ENCODE measurements around the gene SLF2. TPM values are rescaled to one million over a fixed set of nuclear protein-coding genes. Genes with fewer than 3 reads are reported as not detected.

Gene SLF2
- total and polyA plus RNA-seq, 2 of the 8 experiments (the other 6 are each of a cell fraction or from before 2014, with no cell fraction given): 5.5 to 20.9 TPM

DNA sequence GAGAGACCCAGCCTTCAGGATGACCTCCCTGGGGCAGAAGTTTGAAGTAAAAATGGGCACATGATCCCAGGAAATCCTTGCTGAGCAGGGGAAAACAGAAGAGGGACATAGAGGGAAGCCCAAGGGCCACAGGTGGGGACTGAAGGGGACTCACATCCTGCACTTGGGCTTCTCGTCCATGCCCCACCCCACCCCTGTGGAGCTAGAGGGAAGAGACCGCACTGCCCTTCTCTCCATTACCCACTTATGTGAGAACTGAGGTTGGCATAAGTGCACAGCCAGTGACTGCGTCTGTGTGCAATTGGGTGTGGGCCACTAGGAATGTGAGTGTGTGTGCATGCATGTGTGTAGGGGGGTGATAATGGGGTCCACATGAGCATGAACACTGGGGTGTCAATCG is 43.4 kb upstream of the SLF2 start:
- Histone ChIP-seq H3K4me3 (ENCODE audit: extremely low read depth in 1 of 4, insufficient read depth in 2 of 4, low read depth in 3 of 4, low read length in 4 of 4) (no peak overlapping the region), H2BK15ac (ENCODE audit: low read length) (no peak overlapping the region), H4K91ac (replicated peaks; ENCODE audit: insufficient read length, low read length) (no peak overlapping the region), H3K9me3 (ENCODE audit: insufficient read depth in 2 of 2, low read depth in 1 of 2, low read length in 1 of 2) (no peaks in the 10 kb centered on the region), H3K56ac (replicated peaks; ENCODE audit: insufficient read length, low read depth, low read length) (no peak overlapping the region), H3K27ac (ENCODE audit: low read depth, low read length) (no peak overlapping the region), H2AFZ (ENCODE audit: low read length) (no peak overlapping the region), H3K14ac (ENCODE audit: insufficient read length) (no peak overlapping the region), H2BK20ac (ENCODE audit: low read length) (no peak overlapping the region), H2BK12ac (ENCODE audit: low read depth, low read length) (no peak overlapping the region), H3K79me1 (ENCODE audit: low read depth, low read length) (no peaks in the 10 kb centered on the region), H3K4me1 (replicated peaks in 1 of 4; ENCODE audit: control insufficient read depth in 3 of 4, insufficient read depth in 4 of 4, low read length in 3 of 4) (peaks cover 0 to 13% (median 10%) of the 10 kb centered on the region in 4 experiments; a peak in 6 of 7 replicates), H3K23ac (ENCODE audit: insufficient read length) (no peak overlapping the region), H2BK120ac (replicated peaks; ENCODE audit: low read depth, low read length) (no peak overlapping the region), H4K5ac (ENCODE audit: insufficient read length, low read depth, low read length) (no peak overlapping the region), H4K20me1 (replicated peaks in 1 of 2; ENCODE audit: control insufficient read depth in 1 of 2, insufficient read depth in 2 of 2, low read length in 2 of 2) (no peaks in the 10 kb centered on the region), H3K27me3 (replicated peaks in 1 of 4; ENCODE audit: control insufficient read depth in 3 of 4, extremely low read depth in 1 of 4, insufficient read depth in 3 of 4, low read length in 3 of 4) (peaks cover 1 to 48% (median 34%) of the 10 kb centered on the region in 4 experiments), H3K79me2 (ENCODE audit: control insufficient read depth in 1 of 2, insufficient read depth in 2 of 2, low read length in 2 of 2) (no peaks in the 10 kb centered on the region), H3K9ac (replicated peaks in 1 of 4; ENCODE audit: extremely low read depth in 1 of 4, low read depth in 3 of 4, low read length in 3 of 4) (no peak overlapping the region), H3K18ac (ENCODE audit: extremely low read depth, low read length) (no peak overlapping the region), H2AK5ac (ENCODE audit: low read depth, low read length) (no peak overlapping the region), H2BK5ac (ENCODE audit: low read depth, low read length) (no peak overlapping the region), H3K36me3 (ENCODE audit: control insufficient read depth in 2 of 4, insufficient read depth in 4 of 4, low read length in 3 of 4) (no peaks in the 10 kb centered on the region), H3K4me2 (ENCODE audit: insufficient read depth in 1 of 2, low read depth in 2 of 2, low read length in 2 of 2) (no peak overlapping the region), H3K23me2 (ENCODE audit: low read depth, low read length) (no peaks in the 10 kb centered on the region; the same call in 1 of the 2 replicates), H3K4ac (replicated peaks; ENCODE audit: insufficient read length, low read depth, low read length) (no peak overlapping the region), H4K8ac (ENCODE audit: extremely low read depth, insufficient read depth, low read length) (no peak overlapping the region)
- ChIA-PET CTCF (ENCODE audit: partially characterized antibody) (interaction anchor here (0.6 to 6.2 kb wide), 11 partner anchors 8 to 307 kb away, joined by 3 to 52 read pairs (median 5); no protein-coding TSS in a partner anchor), POLR2A (ENCODE audit: partially characterized antibody) (interaction anchor here (0.6 to 0.7 kb wide), 2 partner anchors 135 to 548 kb away, joined by 3 read pairs; no protein-coding TSS in a partner anchor)
- FAIRE-seq: no peak
- WGBS, 2 experiments (ENCODE audit: extremely low coverage in 1 of 2, insufficient coverage in 1 of 2, insufficient read length in 1 of 2, insufficient replicate concordance in 2 of 2, low coverage in 1 of 2, low lambda C conversion rate in 2 of 2, missing lambda C conversion rate in 1 of 2): 89% methylated on average over 4 of the region's 4 CpGs; no CpG with 5 or more reads in 1 of the 2 experiments
- DNase-seq (ENCODE audit: low read depth in 1 of 2, low spot score in 2 of 2): no peak
- no peak for TF ChIP-seq SRF (IDR thresholded peaks at IDR 0.05; ENCODE audit: low read depth, low read length)
- no peak for TF ChIP-seq NRF1 (IDR thresholded peaks at IDR 0.05; ENCODE audit: low read depth, low read length)
- no peak for TF ChIP-seq YY1 (IDR thresholded peaks at IDR 0.05; ENCODE audit: low read depth, low read length)
- TF ChIP-seq, protein P1, sequence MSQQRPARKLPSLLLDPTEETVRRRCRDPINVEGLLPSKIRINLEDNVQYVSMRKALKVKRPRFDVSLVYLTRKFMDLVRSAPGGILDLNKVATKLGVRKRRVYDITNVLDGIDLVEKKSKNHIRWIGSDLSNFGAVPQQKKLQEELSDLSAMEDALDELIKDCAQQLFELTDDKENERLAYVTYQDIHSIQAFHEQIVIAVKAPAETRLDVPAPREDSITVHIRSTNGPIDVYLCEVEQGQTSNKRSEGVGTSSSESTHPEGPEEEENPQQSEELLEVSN (IDR thresholded peaks at IDR 0.05): no peak
- no peak for TF ChIP-seq TCF12 (IDR thresholded peaks at IDR 0.05; ENCODE audit: low read depth, low read length)
- TF ChIP-seq, protein P2, sequence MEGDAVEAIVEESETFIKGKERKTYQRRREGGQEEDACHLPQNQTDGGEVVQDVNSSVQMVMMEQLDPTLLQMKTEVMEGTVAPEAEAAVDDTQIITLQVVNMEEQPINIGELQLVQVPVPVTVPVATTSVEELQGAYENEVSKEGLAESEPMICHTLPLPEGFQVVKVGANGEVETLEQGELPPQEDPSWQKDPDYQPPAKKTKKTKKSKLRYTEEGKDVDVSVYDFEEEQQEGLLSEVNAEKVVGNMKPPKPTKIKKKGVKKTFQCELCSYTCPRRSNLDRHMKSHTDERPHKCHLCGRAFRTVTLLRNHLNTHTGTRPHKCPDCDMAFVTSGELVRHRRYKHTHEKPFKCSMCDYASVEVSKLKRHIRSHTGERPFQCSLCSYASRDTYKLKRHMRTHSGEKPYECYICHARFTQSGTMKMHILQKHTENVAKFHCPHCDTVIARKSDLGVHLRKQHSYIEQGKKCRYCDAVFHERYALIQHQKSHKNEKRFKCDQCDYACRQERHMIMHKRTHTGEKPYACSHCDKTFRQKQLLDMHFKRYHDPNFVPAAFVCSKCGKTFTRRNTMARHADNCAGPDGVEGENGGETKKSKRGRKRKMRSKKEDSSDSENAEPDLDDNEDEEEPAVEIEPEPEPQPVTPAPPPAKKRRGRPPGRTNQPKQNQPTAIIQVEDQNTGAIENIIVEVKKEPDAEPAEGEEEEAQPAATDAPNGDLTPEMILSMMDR (IDR thresholded peaks at IDR 0.05; ENCODE audit: control extremely low read depth in 1 of 3, insufficient read depth in 1 of 3, low read depth in 1 of 3, low read length in 3 of 3): no peak
- no peak for TF ChIP-seq EZH2 (IDR thresholded peaks at IDR 0.05; ENCODE audit: low read depth, low read length, severe bottlenecking)
- no peak for TF ChIP-seq KDM5A (IDR thresholded peaks at IDR 0.05; ENCODE audit: low read length)
- no peak for TF ChIP-seq SAP30 (IDR thresholded peaks at IDR 0.05; ENCODE audit: insufficient read depth, insufficient replicate concordance, low read length)
- TF ChIP-seq POU5F1 (IDR thresholded peaks at IDR 0.05; ENCODE audit: low read depth, low read length): no peak
